ENCODE data around the gene SANBR.

SANBR gene

GRCh38 chr2:61044636-61045035 lies 21.0 kb upstream of the SANBR start:
- peak; percentile 21 for DNase-seq (ENCODE audit: low spot score)
- in situ Hi-C loops (cut with MboI; ENCODE audit: low pct_unique_long_range_greater_than_20kb, low sequenced_read_pairs, unreplicated experiment): no loop called here
- TF ChIP-seq CTCF (IDR thresholded peaks at IDR 0.05; ENCODE audit: extremely low read depth, insufficient read depth, missing control alignments): no peak

- no peak for TF ChIP-seq CTCF (IDR thresholded peaks at IDR 0.05; ENCODE audit: extremely low read depth, insufficient read depth, missing control alignments)
These were observed 20.4 kb upstream of the SANBR start for GRCh38 chr2:61045226-61045625.

GRCh38 chr2:61045999-61046398 lies 19.7 kb upstream of the SANBR start:
- no peak for DNase-seq (ENCODE audit: low spot score)
- in situ Hi-C loops (cut with MboI; ENCODE audit: low pct_unique_long_range_greater_than_20kb, low sequenced_read_pairs, unreplicated experiment): no loop called here
- TF ChIP-seq CTCF (IDR thresholded peaks at IDR 0.05; ENCODE audit: extremely low read depth, insufficient read depth, missing control alignments): no peak

More at GRCh38 chr2:61045226-61045625, 20.4 kb upstream of the SANBR start:
- DNase-seq (ENCODE audit: low spot score): no peak
- in situ Hi-C loops (cut with MboI; ENCODE audit: low pct_unique_long_range_greater_than_20kb, low sequenced_read_pairs, unreplicated experiment): no loop called here

- in situ Hi-C loops (cut with MboI; ENCODE audit: low pct_unique_long_range_greater_than_20kb, low sequenced_read_pairs, unreplicated experiment): no loop called here
- no peak for DNase-seq (ENCODE audit: low spot score)
- TF ChIP-seq CTCF (IDR thresholded peaks at IDR 0.05; ENCODE audit: extremely low read depth, insufficient read depth, missing control alignments): no peak
These were observed 10.1 kb upstream of the SANBR start for GRCh38 chr2:61055557-61055956.

GRCh38 chr2:61057562-61057961 lies 8.1 kb upstream of the SANBR start:
- DNase-seq (ENCODE audit: low spot score): no peak
- in situ Hi-C loops (cut with MboI; ENCODE audit: low pct_unique_long_range_greater_than_20kb, low sequenced_read_pairs, unreplicated experiment): no loop called here

GRCh38 chr2:61059382-61059781 lies 6.3 kb upstream of the SANBR start:
- in situ Hi-C loops (cut with MboI; ENCODE audit: low pct_unique_long_range_greater_than_20kb, low sequenced_read_pairs, unreplicated experiment): no loop called here
- no peak for TF ChIP-seq CTCF (IDR thresholded peaks at IDR 0.05; ENCODE audit: extremely low read depth, insufficient read depth, missing control alignments)
- DNase-seq (ENCODE audit: low spot score): no peak

More at GRCh38 chr2:61057562-61057961, 8.1 kb upstream of the SANBR start:
- no peak for TF ChIP-seq CTCF (IDR thresholded peaks at IDR 0.05; ENCODE audit: extremely low read depth, insufficient read depth, missing control alignments)

GRCh38 chr2:61074100-61074499 lies 8.4 kb downstream of the SANBR start:
- in situ Hi-C loops (cut with MboI; ENCODE audit: low pct_unique_long_range_greater_than_20kb, low sequenced_read_pairs, unreplicated experiment): no loop called here
- no peak for TF ChIP-seq CTCF (IDR thresholded peaks at IDR 0.05; ENCODE audit: extremely low read depth, insufficient read depth, missing control alignments)
- no peak for DNase-seq (ENCODE audit: low spot score)

All from GM13977 (cell line).